ENCODE data around the gene ZFC3H1. TPM values are rescaled to one million over a fixed set of nuclear protein-coding genes. Genes with fewer than 3 reads are reported as not detected.

ZFC3H1 gene
- polyA plus RNA-seq, 1 experiment, result 12.6 TPM

GRCh38 chr12:71646512-71646911 lies 17.1 kb downstream of the ZFC3H1 start:
- Histone ChIP-seq H3K27me3 (ENCODE audit: control insufficient read depth, insufficient read depth, low read length) (no peaks in the 10 kb centered on the region), H3K36me3 (ENCODE audit: control insufficient read depth, insufficient read depth, low read length) (peaks cover 4% of the 10 kb centered on the region), H3K4me3 (ENCODE audit: low read depth, low read length) (no peak overlapping the region)
- ChIA-PET POLR2A (no interaction called here), CTCF (interaction anchor here (3.1 kb wide), 1 partner anchor 10 kb away, joined by 24 read pairs; no protein-coding TSS in a partner anchor)
- TF ChIP-seq CTCF (IDR thresholded peaks at IDR 0.05; ENCODE audit: insufficient read depth, low read depth, low read length), result no peak
- no peak for DNase-seq (ENCODE audit: low read depth)

- H3K36me3 ChIP-seq (ENCODE audit: control insufficient read depth, insufficient read depth, low read length), result peaks cover 9% of the 10 kb centered on the region
- ChIA-PET CTCF (interaction anchor here (1.2 to 3.1 kb wide), 3 partner anchors 9 to 18 kb away, joined by 4 to 24 read pairs (median 4); no protein-coding TSS in a partner anchor), POLR2A (interaction anchor here (0.6 kb wide), 1 partner anchor 516 kb away, joined by 4 read pairs; no protein-coding TSS in a partner anchor)
- no peaks in the 10 kb centered on the region for H3K27me3 ChIP-seq (ENCODE audit: control insufficient read depth, insufficient read depth, low read length)
- DNase-seq (ENCODE audit: low read depth), result no peak
- H3K4me3 ChIP-seq (ENCODE audit: low read depth, low read length), result no peak overlapping the region
- no peak for TF ChIP-seq CTCF (IDR thresholded peaks at IDR 0.05; ENCODE audit: insufficient read depth, low read depth, low read length)
Observed at GRCh38 chr12:71645268-71645667, 18.4 kb downstream of the ZFC3H1 start.

GRCh38 chr12:71642264-71642663 lies 21.4 kb downstream of the ZFC3H1 start:
- ChIA-PET POLR2A (no interaction called here), CTCF (interaction anchor here (1.1 to 1.2 kb wide), 2 partner anchors 8 to 15 kb away, joined by 4 read pairs; no protein-coding TSS in a partner anchor)
- no peak for TF ChIP-seq CTCF (IDR thresholded peaks at IDR 0.05; ENCODE audit: insufficient read depth, low read depth, low read length)
- Histone ChIP-seq H3K36me3 (ENCODE audit: control insufficient read depth, insufficient read depth, low read length) (peaks cover 13% of the 10 kb centered on the region), H3K4me3 (ENCODE audit: low read depth, low read length) (no peak overlapping the region), H3K27me3 (ENCODE audit: control insufficient read depth, insufficient read depth, low read length) (no peaks in the 10 kb centered on the region)
- no peak for DNase-seq (ENCODE audit: low read depth)

GRCh38 chr12:71641390-71641789 lies 22.3 kb downstream of the ZFC3H1 start:
- H3K4me3 ChIP-seq (ENCODE audit: low read depth, low read length), result no peak overlapping the region
- no peak for DNase-seq (ENCODE audit: low read depth)
- peaks cover 14% of the 10 kb centered on the region for H3K36me3 ChIP-seq (ENCODE audit: control insufficient read depth, insufficient read depth, low read length)
- ChIA-PET POLR2A (no interaction called here), CTCF (no interaction called here)
- TF ChIP-seq CTCF (IDR thresholded peaks at IDR 0.05; ENCODE audit: insufficient read depth, low read depth, low read length), result no peak
- no peaks in the 10 kb centered on the region for H3K27me3 ChIP-seq (ENCODE audit: control insufficient read depth, insufficient read depth, low read length)

- ChIA-PET POLR2A (no interaction called here), CTCF (interaction anchor here (0.8 to 2.5 kb wide), 4 partner anchors 8 to 107 kb away, joined by 3 to 6 read pairs (median 4); no protein-coding TSS in a partner anchor)
- no peak for DNase-seq (ENCODE audit: low read depth)
- no peak for TF ChIP-seq CTCF (IDR thresholded peaks at IDR 0.05; ENCODE audit: insufficient read depth, low read depth, low read length)
- H3K36me3 ChIP-seq (ENCODE audit: control insufficient read depth, insufficient read depth, low read length), result peaks cover 16% of the 10 kb centered on the region
- H3K27me3 ChIP-seq (ENCODE audit: control insufficient read depth, insufficient read depth, low read length), result no peaks in the 10 kb centered on the region
- no peak overlapping the region for H3K4me3 ChIP-seq (ENCODE audit: low read depth, low read length)
Observed at GRCh38 chr12:71640316-71640715, 23.3 kb downstream of the ZFC3H1 start.
